Measurements from ENCODE around the gene TAF1D.
"Not testable (repeated sequence)": the region's sequence is repeated elsewhere in the genome, so short reads cannot be mapped to it uniquely, and the experiment has no call there.

The TAF1D gene, protein sequence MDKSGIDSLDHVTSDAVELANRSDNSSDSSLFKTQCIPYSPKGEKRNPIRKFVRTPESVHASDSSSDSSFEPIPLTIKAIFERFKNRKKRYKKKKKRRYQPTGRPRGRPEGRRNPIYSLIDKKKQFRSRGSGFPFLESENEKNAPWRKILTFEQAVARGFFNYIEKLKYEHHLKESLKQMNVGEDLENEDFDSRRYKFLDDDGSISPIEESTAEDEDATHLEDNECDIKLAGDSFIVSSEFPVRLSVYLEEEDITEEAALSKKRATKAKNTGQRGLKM

GRCh38 chr11:93741094-93741881, at the start of gene TAF1D, which contains the start of gene C11orf54:
Gene TAF1D, minus strand, starts transcription at chr11:93741495. Its CDS starts 2,191 bp downstream, at chr11:93739304.
Gene C11orf54, plus strand, starts transcription at chr11:93741672. Its CDS starts 5,722 bp downstream, at chr11:93747394.
- in situ Hi-C loops (cut with MboI; ENCODE audit: low pct_unique_long_range_greater_than_20kb, low sequenced_read_pairs): no loop called here
- peak; percentile 98 for DNase-seq

GRCh38 chr11:93784935-93785360, 43.7 kb upstream of the TAF1D start:
- in situ Hi-C loops (cut with MboI; ENCODE audit: low pct_unique_long_range_greater_than_20kb, low sequenced_read_pairs): no loop called here
- DNase-seq: no peak

- in situ Hi-C loops (cut with MboI; ENCODE audit: low pct_unique_long_range_greater_than_20kb, low sequenced_read_pairs): no loop called here
- peak; percentile 94 for DNase-seq
Observed at GRCh38 chr11:93784145-93784934, 43.0 kb upstream of the TAF1D start, which contains the start of gene MED17. Gene MED17, plus strand, starts transcription at chr11:93784282. Its CDS starts 232 bp downstream, at chr11:93784514.

- in situ Hi-C loops (cut with MboI; ENCODE audit: low pct_unique_long_range_greater_than_20kb, low sequenced_read_pairs): no loop called here
- DNase-seq: no peak
Observed at GRCh38 chr11:93783765-93784144, 42.5 kb upstream of the TAF1D start.

DNA sequence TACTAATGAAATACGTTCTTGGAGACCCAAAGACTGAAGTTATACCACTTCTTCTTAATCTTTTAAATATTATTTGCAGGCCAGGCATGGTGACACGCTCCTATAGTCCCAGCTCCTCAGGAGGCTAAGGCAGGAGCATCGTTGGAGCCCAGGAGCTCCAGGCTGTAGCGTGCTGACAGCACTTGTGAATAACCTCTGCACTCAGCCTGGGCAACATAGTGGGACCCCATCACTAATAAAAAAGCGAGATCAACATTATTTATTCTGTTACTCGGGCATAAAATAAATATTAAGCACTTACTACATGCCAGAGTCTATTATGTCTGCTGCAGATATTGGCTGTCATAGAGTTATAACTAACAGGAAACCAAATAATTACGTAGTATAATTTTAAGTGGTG, 42.1 kb upstream of the TAF1D start:
- no peak for DNase-seq
- in situ Hi-C loops (cut with MboI; ENCODE audit: low pct_unique_long_range_greater_than_20kb, low sequenced_read_pairs): no loop called here

DNA sequence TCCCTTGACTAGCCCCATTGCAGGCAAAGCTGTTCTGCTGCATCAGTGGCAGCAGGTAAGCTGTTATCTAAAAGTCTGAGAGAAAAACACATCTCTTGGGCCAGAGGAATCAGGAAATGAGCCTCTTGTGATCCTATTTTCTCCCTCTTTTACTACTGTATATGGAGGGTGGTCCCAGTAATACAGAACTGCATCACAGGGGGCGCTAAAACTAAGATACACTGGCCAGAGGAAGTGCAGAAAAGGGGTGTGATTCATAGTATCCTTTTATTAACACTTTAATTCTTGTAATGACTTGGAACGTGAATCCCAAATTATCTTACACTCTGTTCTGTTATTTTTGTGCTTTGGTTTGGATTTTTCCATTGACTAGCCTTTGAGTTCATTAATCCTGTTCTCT, 34.0 kb upstream of the TAF1D start:
- peak; percentile 51 for DNase-seq

DNA sequence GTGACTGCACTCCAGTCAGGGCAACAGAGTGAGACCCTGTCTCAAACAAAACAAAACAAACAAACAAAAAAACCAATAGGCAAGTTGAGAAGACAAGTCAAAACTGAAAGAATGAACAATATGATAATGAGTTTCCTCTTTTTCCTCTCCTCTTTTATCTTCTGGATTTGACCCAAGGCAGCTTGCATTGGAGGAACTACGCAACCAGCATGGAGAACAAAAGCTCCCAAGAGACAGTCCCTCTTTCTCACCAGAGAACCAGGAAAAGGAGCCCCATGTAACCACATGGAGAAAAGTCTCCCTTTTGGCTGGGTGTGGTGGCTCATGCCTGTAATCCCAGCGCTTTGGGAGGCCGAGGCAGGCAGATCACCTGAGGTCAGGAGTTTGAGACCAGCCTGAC, 33.3 kb upstream of the TAF1D start:
- in situ Hi-C loops (cut with MboI; ENCODE audit: low pct_unique_long_range_greater_than_20kb, low sequenced_read_pairs); DNase-seq: not testable (repeated sequence)

More for the DNA sequence above, 34.0 kb upstream of the TAF1D start:
- in situ Hi-C loops (cut with MboI; ENCODE audit: low pct_unique_long_range_greater_than_20kb, low sequenced_read_pairs): no loop called here

DNA sequence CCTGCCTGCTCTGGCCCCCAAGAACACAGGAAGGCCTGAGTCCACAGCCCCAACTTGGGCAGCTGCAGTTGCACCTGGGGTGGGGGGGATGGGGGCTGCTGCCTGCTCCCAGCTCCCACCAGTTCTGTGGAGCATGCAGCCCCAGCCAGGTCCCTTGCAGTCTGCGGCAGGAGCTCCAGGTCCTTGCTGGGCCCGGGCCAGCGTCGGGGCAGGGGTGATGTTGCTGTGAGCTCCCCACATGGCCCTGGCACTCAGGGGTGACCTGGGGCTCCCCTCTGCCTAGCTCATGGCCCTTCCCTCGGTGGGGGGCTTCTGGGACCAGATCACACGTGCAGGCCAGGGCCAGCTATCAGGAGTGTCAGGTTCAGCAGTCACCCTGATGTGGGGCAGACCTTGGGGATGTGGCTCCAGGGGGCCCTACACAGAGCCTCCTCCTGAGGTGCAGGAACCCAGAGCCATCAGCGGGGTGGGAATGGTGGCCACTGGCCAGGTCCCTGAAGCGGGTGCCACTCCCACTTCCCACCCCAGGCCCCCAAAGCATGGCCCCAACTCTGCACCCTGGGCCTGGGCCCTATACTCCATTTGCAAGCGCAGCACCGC, 32.4 kb upstream of the TAF1D start:
- DNase-seq: no peak
- in situ Hi-C loops (cut with MboI; ENCODE audit: low pct_unique_long_range_greater_than_20kb, low sequenced_read_pairs): no loop called here

GRCh38 chr11:93773045-93773477, 31.8 kb upstream of the TAF1D start:
- in situ Hi-C loops (cut with MboI; ENCODE audit: low pct_unique_long_range_greater_than_20kb, low sequenced_read_pairs): no loop called here
- no peak for DNase-seq

- in situ Hi-C loops (cut with MboI; ENCODE audit: low pct_unique_long_range_greater_than_20kb, low sequenced_read_pairs): no loop called here
- no peak for DNase-seq
Observed at GRCh38 chr11:93772123-93772522, 30.8 kb upstream of the TAF1D start.

DNA sequence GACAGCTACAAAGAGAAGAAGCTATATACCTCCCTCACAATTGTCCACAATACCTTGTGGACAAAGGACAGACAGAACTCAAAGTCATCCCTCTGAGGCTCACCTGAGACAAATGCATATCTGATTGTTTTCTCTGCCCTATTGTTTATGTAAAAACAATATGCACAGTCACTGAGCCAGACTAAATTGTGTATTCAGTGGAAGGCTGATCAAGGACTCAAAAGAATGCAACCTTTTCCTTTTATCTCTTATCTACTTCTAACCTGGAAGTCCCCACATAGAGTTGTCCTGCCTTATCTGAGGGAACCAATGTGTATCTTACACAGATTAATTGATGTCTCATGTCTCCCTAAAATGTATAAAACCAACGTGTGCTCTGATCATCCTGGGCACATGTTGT, 28.9 kb upstream of the TAF1D start:
- in situ Hi-C loops (cut with MboI; ENCODE audit: low pct_unique_long_range_greater_than_20kb, low sequenced_read_pairs): no loop called here
- no peak for DNase-seq

- in situ Hi-C loops (cut with MboI; ENCODE audit: low pct_unique_long_range_greater_than_20kb, low sequenced_read_pairs): no loop called here
- no peak for DNase-seq
Observed at GRCh38 chr11:93767018-93767417, 25.7 kb upstream of the TAF1D start.

GRCh38 chr11:93766504-93766903, 25.2 kb upstream of the TAF1D start:
- DNase-seq: no peak
- in situ Hi-C loops (cut with MboI; ENCODE audit: low pct_unique_long_range_greater_than_20kb, low sequenced_read_pairs): no loop called here

DNA sequence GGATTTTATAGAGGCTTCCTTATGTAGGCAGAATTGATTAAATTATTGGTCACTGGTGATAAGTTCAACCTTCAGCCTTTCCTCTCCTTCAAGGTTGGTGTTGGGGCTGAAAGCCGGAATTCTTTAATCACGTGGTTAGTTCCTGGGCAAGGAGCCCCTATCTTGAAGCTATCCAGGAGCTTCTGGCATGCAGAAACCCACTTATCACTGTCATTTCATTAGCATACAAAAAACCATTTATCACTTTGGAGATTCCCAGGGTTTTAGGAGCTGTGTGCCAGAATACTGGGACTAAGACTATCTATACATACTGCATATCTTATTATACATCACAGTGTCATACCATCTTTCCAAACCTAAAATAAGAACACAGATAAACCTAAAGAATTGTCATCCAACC, 24.3 kb upstream of the TAF1D start:
- in situ Hi-C loops (cut with MboI; ENCODE audit: low pct_unique_long_range_greater_than_20kb, low sequenced_read_pairs): no loop called here
- DNase-seq: no peak

DNA sequence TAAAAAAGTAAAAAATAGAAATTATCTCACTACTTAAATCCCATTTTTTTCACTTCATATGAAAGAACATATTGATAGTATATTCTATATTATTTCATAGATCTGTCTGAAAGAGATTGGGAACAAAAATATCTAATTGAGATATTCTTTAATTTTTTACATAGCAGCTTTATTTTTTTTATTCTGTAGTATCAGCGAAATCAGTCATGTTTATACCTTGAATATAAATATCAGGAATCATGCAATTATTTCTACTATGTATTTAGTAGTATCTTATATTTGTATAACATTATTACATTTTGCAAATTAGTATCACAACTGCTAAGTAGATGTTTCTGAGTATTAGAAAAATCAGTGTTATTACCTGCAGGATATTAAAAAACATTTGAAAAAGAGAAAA, 20.6 kb upstream of the TAF1D start:
- DNase-seq: no peak
- in situ Hi-C loops (cut with MboI; ENCODE audit: low pct_unique_long_range_greater_than_20kb, low sequenced_read_pairs): no loop called here

DNA sequence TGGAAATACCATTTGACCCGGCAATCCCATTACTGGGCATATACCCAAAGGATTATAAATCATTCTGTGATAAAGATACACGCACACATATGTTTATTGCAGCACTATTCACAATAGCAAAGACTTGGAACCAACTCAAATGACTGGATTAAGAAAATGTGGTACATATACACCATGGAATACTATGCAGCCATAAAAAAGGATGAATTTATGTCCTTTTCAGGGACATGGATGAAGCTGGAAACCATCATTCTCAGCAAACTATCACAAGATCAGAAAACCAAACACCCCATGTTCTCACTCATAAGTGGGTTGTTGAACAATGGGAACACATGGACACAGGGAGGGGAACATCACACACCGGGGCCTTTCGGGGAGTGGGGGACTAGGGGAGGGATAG, 17.8 kb upstream of the TAF1D start:
- in situ Hi-C loops (cut with MboI; ENCODE audit: low pct_unique_long_range_greater_than_20kb, low sequenced_read_pairs): not testable (repeated sequence)

GRCh38 chr11:93757924-93758865, 16.9 kb upstream of the TAF1D start:
- no peak for DNase-seq
- in situ Hi-C loops (cut with MboI; ENCODE audit: low pct_unique_long_range_greater_than_20kb, low sequenced_read_pairs): no loop called here

More for the DNA sequence above, 17.8 kb upstream of the TAF1D start:
- not testable (repeated sequence) for DNase-seq

DNA sequence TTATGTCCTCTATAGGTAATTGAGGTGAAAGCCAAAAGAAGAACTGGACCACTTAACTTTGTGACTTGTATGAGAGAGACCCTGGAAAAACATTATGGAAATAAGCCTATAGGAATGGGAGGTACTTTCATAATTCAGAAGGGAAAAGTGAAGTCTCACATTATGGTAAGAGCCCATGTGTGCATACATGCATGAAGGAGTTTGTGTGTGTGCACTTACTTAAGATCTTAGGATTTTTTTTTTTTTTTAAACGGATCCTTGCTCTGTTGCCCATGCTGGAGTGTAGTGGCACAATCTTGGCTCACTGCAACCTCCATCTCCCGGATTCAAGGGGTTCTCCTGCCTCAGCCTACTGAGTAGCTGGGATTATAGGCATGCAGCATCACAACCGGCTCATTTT, 16.0 kb upstream of the TAF1D start:
- in situ Hi-C loops (cut with MboI; ENCODE audit: low pct_unique_long_range_greater_than_20kb, low sequenced_read_pairs): no loop called here
- DNase-seq: no peak
